ENCODE results near the gene ATG4C. TPM values are rescaled to one million over a fixed set of nuclear protein-coding genes. Genes with fewer than 3 reads are reported as not detected.

ATG4C gene
- polyA plus RNA-seq, 2 of the 4 experiments (the other 2 are of a cell fraction): 6.5 to 14.8 TPM

- DNase-seq (ENCODE audit: low read depth in 1 of 2, low spot score in 1 of 2) (no peak), FAIRE-seq (no peak), ATAC-seq (no peak)
- TF ChIP-seq FOSL2 (IDR thresholded peaks at IDR 0.05) (no peak), FOSL2 (CRISPR knock-in tag; IDR thresholded peaks at IDR 0.05) (no peak), MAZ (IDR thresholded peaks at IDR 0.05; ENCODE audit: borderline replicate concordance, low read depth, low read length) (no peak), BCL3 (IDR thresholded peaks at IDR 0.05) (no peak), HOXB5 (CRISPR knock-in tag; IDR thresholded peaks at IDR 0.05) (no peak), USF2 (IDR thresholded peaks at IDR 0.05) (no peak), TP53 (CRISPR knock-in tag; IDR thresholded peaks at IDR 0.05) (no peak), ZNF302 (CRISPR knock-in tag; IDR thresholded peaks at IDR 0.05) (no peak), REST (IDR thresholded peaks at IDR 0.05) (no peak), NFE2L2 (conservative IDR thresholded peaks at IDR 0.05; ENCODE audit: low read length) (no peak), RARB (CRISPR knock-in tag; IDR thresholded peaks at IDR 0.05) (no peak), ESRRA (IDR thresholded peaks at IDR 0.05; ENCODE audit: borderline replicate concordance, low read length) (no peak), RAD21 (conservative IDR thresholded peaks at IDR 0.05 in 1 of 2, IDR thresholded peaks at IDR 0.05 in 1 of 2) (no peak), ELK1 (IDR thresholded peaks at IDR 0.05; ENCODE audit: low read depth, low read length) (no peak), HOXB13 (CRISPR knock-in tag; IDR thresholded peaks at IDR 0.05; ENCODE audit: low read depth) (no peak), MYC (IDR thresholded peaks at IDR 0.05; ENCODE audit: borderline replicate concordance, low read length) (no peak)
- H3K27ac ChIP-seq: no peak overlapping the region
- no peak overlapping the region for H3K4me2 ChIP-seq
- ChIA-PET POLR2A (no interaction called here), CTCF (no interaction called here)
- H3K9me3 ChIP-seq: no peaks in the 10 kb centered on the region
- peaks cover 6% of the 10 kb centered on the region; the same call in 1 of the 3 replicates for H3K4me1 ChIP-seq
- 37% methylated on average over 3 of the region's 3 CpGs for WGBS (ENCODE audit: missing lambda C conversion rate)
- H3K4me3 ChIP-seq: no peak overlapping the region
Observed at GRCh38 chr1:62876535-62876934, 92.6 kb downstream of the ATG4C start.

- no peak overlapping the region for H3K4me3 ChIP-seq
- DNase-seq (ENCODE audit: low read depth in 1 of 2, low spot score in 1 of 2) (no peak), ATAC-seq (no peak), FAIRE-seq (no peak)
- no peak for TF ChIP-seq SREBF2 (IDR thresholded peaks at IDR 0.05)
- TF ChIP-seq EHF (CRISPR knock-in tag; IDR thresholded peaks at IDR 0.05): no peak
- no peak for TF ChIP-seq JUN (IDR thresholded peaks at IDR 0.05)
- no peak for TF ChIP-seq KDM1A (IDR thresholded peaks at IDR 0.05; ENCODE audit: low read depth)
- TF ChIP-seq GATA3 (IDR thresholded peaks at IDR 0.05; ENCODE audit: borderline replicate concordance): no peak
- TF ChIP-seq PBX3 (IDR thresholded peaks at IDR 0.05): no peak
- TF ChIP-seq NPAS2 (CRISPR knock-in tag; IDR thresholded peaks at IDR 0.05; ENCODE audit: borderline replicate concordance): no peak
- CTCF ChIA-PET: no interaction called here
- 37% methylated on average over 2 of the region's 2 CpGs for WGBS (ENCODE audit: missing lambda C conversion rate)
- H3K4me2 ChIP-seq: no peak overlapping the region
- peaks cover 6% of the 10 kb centered on the region; the same call in 1 of the 3 replicates for H3K4me1 ChIP-seq
- POLR2A ChIA-PET: no interaction called here
- H3K27ac ChIP-seq: no peak overlapping the region
- H3K9me3 ChIP-seq: no peaks in the 10 kb centered on the region
Observed at GRCh38 chr1:62877579-62877978, 93.6 kb downstream of the ATG4C start.
